MM.1S (cell line): ENCODE measurements around the gene ATG10.

ENCODE experiments used
- EZH2 ChIP-seq: fragments of 300-600 bp; sonication (generic); optimal IDR thresholded peaks from 2 replicates; pipeline ENCODE3; 2017; ENCODE audit warnings: low read depth, mild to moderate bottlenecking, antibody characterized with exemption, low read length, mixed read lengths
- TF ChIP-seq, protein P1 (sequence below): fragments of 300-600 bp; sonication (generic); IDR thresholded peaks from 2 replicates; pipeline ENCODE4 v1.5.1; 2016; ENCODE audit warnings: antibody characterized with exemption, low read length, mixed read lengths

DNA sequence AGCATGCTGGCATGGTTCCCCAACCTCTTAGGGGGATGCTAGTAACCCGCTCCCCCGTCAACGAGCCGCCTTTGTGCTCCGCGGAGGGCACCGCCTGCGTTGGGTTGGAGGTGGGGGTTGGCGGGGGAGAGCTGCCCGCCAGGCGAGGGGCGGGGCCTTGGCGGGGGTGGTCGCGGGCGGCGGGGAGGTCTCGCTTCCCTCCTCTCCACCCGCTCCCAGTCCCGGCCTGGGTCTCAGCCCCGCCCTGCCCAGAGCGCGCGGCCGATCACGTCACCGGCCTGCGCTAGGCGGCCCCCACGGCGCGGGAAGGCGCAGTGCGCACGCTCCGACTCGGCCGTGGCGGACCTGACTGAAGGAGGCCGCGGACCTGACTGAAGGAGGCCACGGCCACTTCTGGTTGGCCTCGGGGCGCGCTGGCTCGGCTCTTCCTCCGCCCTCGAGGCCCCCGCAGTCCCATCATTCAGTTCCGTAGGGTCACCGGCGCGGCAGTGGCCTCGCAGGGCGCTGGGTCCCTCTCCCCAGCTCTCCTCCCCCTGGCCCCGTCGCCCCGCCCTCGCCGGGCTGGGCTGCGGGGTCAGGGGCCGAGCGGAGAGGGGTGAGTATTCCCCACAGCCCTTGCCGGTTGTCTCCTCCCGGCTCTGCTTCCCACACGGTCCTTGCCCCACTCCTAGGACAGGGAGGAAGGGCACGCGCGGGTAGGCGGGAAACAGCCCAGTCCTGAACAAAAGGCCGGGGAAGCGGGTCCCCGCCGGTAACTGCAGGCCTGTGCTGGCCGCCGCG lies at the start of gene ATG10:
- TF ChIP-seq EZH2, result no peak
- TF ChIP-seq, protein P1, sequence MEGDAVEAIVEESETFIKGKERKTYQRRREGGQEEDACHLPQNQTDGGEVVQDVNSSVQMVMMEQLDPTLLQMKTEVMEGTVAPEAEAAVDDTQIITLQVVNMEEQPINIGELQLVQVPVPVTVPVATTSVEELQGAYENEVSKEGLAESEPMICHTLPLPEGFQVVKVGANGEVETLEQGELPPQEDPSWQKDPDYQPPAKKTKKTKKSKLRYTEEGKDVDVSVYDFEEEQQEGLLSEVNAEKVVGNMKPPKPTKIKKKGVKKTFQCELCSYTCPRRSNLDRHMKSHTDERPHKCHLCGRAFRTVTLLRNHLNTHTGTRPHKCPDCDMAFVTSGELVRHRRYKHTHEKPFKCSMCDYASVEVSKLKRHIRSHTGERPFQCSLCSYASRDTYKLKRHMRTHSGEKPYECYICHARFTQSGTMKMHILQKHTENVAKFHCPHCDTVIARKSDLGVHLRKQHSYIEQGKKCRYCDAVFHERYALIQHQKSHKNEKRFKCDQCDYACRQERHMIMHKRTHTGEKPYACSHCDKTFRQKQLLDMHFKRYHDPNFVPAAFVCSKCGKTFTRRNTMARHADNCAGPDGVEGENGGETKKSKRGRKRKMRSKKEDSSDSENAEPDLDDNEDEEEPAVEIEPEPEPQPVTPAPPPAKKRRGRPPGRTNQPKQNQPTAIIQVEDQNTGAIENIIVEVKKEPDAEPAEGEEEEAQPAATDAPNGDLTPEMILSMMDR, result no peak
